IMR-90 (cell line): ENCODE data around the gene RAB34. TPM values are rescaled to one million over a fixed set of nuclear protein-coding genes. Genes with fewer than 3 reads are reported as not detected.

Source experiments
- ATAC-seq: fragments of 200-7000 bp; cut with Tn5 transposase; 2 replicates; pipeline ENCODE4 v1.9.1; 2020; ENCODE audit warnings: low read depth, mild to moderate bottlenecking, moderate library complexity
- BruUV-seq: library from RNA; stranded (reverse); fragments of 400-500 nt; replicated peaks from 2 replicates; lab custom pipeline; 2021; lab: Mats Ljungman, UMichigan
- CTCF ChIA-PET: fragments of 300-600 bp; formaldehyde crosslinking; extraction: SDS; loops from one replicate; lab custom pipeline; 2021; ENCODE audit warnings: antibody characterized with exemption; lab: Yijun Ruan, JAX
- POLR2A ChIA-PET: fragments of 300-600 bp; sonication (Branson Sonifier 250); formaldehyde crosslinking; loops from one replicate; lab custom pipeline; 2022; ENCODE audit warnings: antibody characterized with exemption; ENCODE audit not compliant: unreplicated experiment; lab: Charles Lee
- DNase-seq: peaks from one replicate; pipeline ENCODE4 v3.0.0; 2013
- H2AFZ ChIP-seq: replicated peaks from 2 replicates; pipeline ENCODE3; 2013; ENCODE audit warnings: low read length, mild to moderate bottlenecking; ENCODE audit not compliant: poor library complexity
- H2AK5ac ChIP-seq: 2 replicates; pipeline ENCODE4 v1.6.1; 2013; ENCODE audit warnings: low read depth, low read length, inconsistent platforms
- H2AK9ac ChIP-seq: replicated peaks from 2 replicates; pipeline ENCODE3; 2013; ENCODE audit warnings: mild to moderate bottlenecking, low read depth, low read length, moderate library complexity; ENCODE audit not compliant: poor library complexity
- H2BK120ac ChIP-seq: 2 replicates; pipeline ENCODE4 v1.6.1; 2013; ENCODE audit warnings: low read depth, low read length, inconsistent platforms
- H2BK15ac ChIP-seq: 3 replicates; pipeline ENCODE4 v1.6.1; 2013; ENCODE audit warnings: low read depth, low read length, inconsistent platforms
- H2BK20ac ChIP-seq: 2 replicates; pipeline ENCODE4 v1.6.1; 2013; ENCODE audit warnings: low read depth, mild to moderate bottlenecking, inconsistent platforms, low read length, moderate library complexity
- H2BK5ac ChIP-seq: 2 replicates; pipeline ENCODE4 v1.6.1; 2013; ENCODE audit warnings: mild to moderate bottlenecking, low read depth, low read length, inconsistent platforms; ENCODE audit not compliant: poor library complexity, severe bottlenecking
- H3K14ac ChIP-seq: replicated peaks from 2 replicates; pipeline ENCODE4 v1.6.1; 2013; ENCODE audit warnings: low read depth, low read length, inconsistent platforms
- H3K18ac ChIP-seq: 2 replicates; pipeline ENCODE4 v1.6.1; 2013; ENCODE audit warnings: low read depth, low read length, control low read depth
- H3K23ac ChIP-seq: 2 replicates; pipeline ENCODE4 v1.6.1; 2013; ENCODE audit warnings: low read depth, low read length, inconsistent platforms
- H3K27ac ChIP-seq: 2 replicates; pipeline ENCODE4 v1.5.1; 2013; ENCODE audit warnings: mild to moderate bottlenecking, control low read depth, low read length; ENCODE audit not compliant: insufficient read depth
- H3K27me3 ChIP-seq: 2 replicates; pipeline ENCODE4 v1.6.1; 2013; ENCODE audit warnings: low read length; ENCODE audit not compliant: control insufficient read depth, insufficient read depth
- H3K36me3 ChIP-seq: 2 replicates; pipeline ENCODE4 v1.6.1; 2013; ENCODE audit warnings: low read length, mixed read lengths; ENCODE audit not compliant: control insufficient read depth, insufficient read depth
- H3K4ac ChIP-seq: 2 replicates; pipeline ENCODE4 v1.6.1; 2013; ENCODE audit warnings: low read depth, low read length, inconsistent platforms
- H3K4me1 ChIP-seq: 2 replicates; pipeline ENCODE4 v1.6.1; 2013; ENCODE audit warnings: low read length, mixed read lengths; ENCODE audit not compliant: control insufficient read depth, insufficient read depth
- H3K4me2 ChIP-seq: 2 replicates; pipeline ENCODE4 v1.6.1; 2013; ENCODE audit warnings: low read depth, mild to moderate bottlenecking, control low read depth, low read length, moderate library complexity
- H3K4me3 ChIP-seq: 2 replicates; pipeline ENCODE4 v1.5.1; 2013; ENCODE audit warnings: low read depth, mild to moderate bottlenecking, control low read depth, low read length, moderate library complexity; ENCODE audit not compliant: insufficient read depth
- H3K56ac ChIP-seq: 2 replicates; pipeline ENCODE4 v1.6.1; 2013; ENCODE audit warnings: low read length, inconsistent platforms; ENCODE audit not compliant: insufficient read depth; ENCODE audit errors: extremely low read depth
- H3K79me1 ChIP-seq, 2 experiments: 2 replicates each; pipeline ENCODE4 v1.6.1; 2013; ENCODE audit warnings: low read length in 2 of 2, inconsistent platforms in 1 of 2, low read depth in 1 of 2
- H3K9ac ChIP-seq: 2 replicates; pipeline ENCODE4 v1.6.1; 2013; ENCODE audit warnings: low read depth, low read length, control low read depth
- H3K9me1 ChIP-seq: 2 replicates; pipeline ENCODE4 v1.6.1; 2013; ENCODE audit warnings: low read length, inconsistent platforms; ENCODE audit not compliant: insufficient read depth
- H3K9me3 ChIP-seq: 2 replicates; pipeline ENCODE4 v1.6.1; 2013; ENCODE audit warnings: low read length; ENCODE audit not compliant: control insufficient read depth, insufficient read depth
- H4K20me1 ChIP-seq: 2 replicates; pipeline ENCODE4 v1.6.1; 2013; ENCODE audit warnings: low read length, inconsistent platforms; ENCODE audit not compliant: insufficient read depth
- H4K5ac ChIP-seq: 2 replicates; pipeline ENCODE4 v1.6.1; 2013; ENCODE audit warnings: mild to moderate bottlenecking, low read depth, low read length, control low read depth
- H4K8ac ChIP-seq, 2 experiments: 2 replicates each; pipeline ENCODE4 v1.6.1; 2013; ENCODE audit warnings: low read depth in 2 of 2, low read length in 2 of 2, control low read depth in 1 of 2, inconsistent platforms in 1 of 2
- H4K91ac ChIP-seq: 2 replicates; pipeline ENCODE4 v1.6.1; 2013; ENCODE audit warnings: low read depth, low read length, inconsistent platforms; ENCODE audit not compliant: insufficient read depth
- MAFK ChIP-seq: IDR thresholded peaks from 2 replicates; pipeline ENCODE4 v1.6.1; 2012; ENCODE audit warnings: low read depth, low read length, improper control_type of control experiment
- MXI1 ChIP-seq: IDR thresholded peaks from 2 replicates; pipeline ENCODE4 v1.6.1; 2012; ENCODE audit warnings: low read depth, mild to moderate bottlenecking, low read length, moderate library complexity, borderline replicate concordance
- NFE2L2 ChIP-seq: fragments of 150-350 bp; IDR thresholded peaks from 2 replicates; pipeline ENCODE4 v1.6.1; 2016; ENCODE audit warnings: low read depth, mild to moderate bottlenecking, low read length
- POLR2A ChIP-seq: IDR thresholded peaks from 2 replicates; pipeline ENCODE4 v1.6.1; 2012; ENCODE audit warnings: mild to moderate bottlenecking, low read depth, low read length
- RAD21 ChIP-seq: IDR thresholded peaks from 2 replicates; pipeline ENCODE4 v1.6.1; 2012; ENCODE audit warnings: low read length, improper control_type of control experiment
- WGBS, 2 experiments: methylation state at CpG; one replicate each; pipeline versions ENCODE4 v1.1.5 to v1.1.7; 2013; ENCODE audit warnings: missing lambda C conversion rate in 2 of 2; ENCODE audit not compliant: insufficient read length in 1 of 2; ENCODE audit errors: extremely low coverage in 2 of 2; 5-methylcytosine and 5-hydroxymethylcytosine counted together
- dilution Hi-C: fragments of 300-500 bp; cut with HindIII; formaldehyde crosslinking; loops from one replicate; pipeline ENCODE4 v1.14.3; 2018; ENCODE audit warnings: low sequenced_read_pairs; ENCODE audit not compliant: unreplicated experiment
- in situ Hi-C: fragments of 300-500 bp; cut with MboI; formaldehyde crosslinking; loops from 3 replicates; pipeline ENCODE4 v1.14.3; 2019; ENCODE audit warnings: low sequenced_read_pairs, inconsistent platforms, mixed read lengths
- intact Hi-C: fragments of 100-400 bp; cut with micrococcal nuclease; formaldehyde crosslinking; loops from 2 replicates; pipeline ENCODE4 v1.10.0; 2022
- microRNA-seq, 2 experiments: library from miRNA; stranded (forward) in 1 of 2; unstranded in 1 of 2; fragments of 10-50 nt in 1 of 2; fragments of <30 nt in 1 of 2; gene quantifications in 1 of 2; microRNA quantifications in 1 of 2; one replicate each; pipeline versions ENCODE3 to v1.1.0; 2013 to 2020; ENCODE audit not compliant: insufficient read depth in 1 of 2, insufficient read length in 1 of 2, unreplicated experiment in 1 of 2
- polyA plus RNA-seq, 3 experiments: library from polyadenylated mRNA; depleted of rRNA; stranded (reverse); fragments of >200 nt; gene quantifications; 2 replicates each; pipeline ENCODE4 v1.2.3, GENCODE V29; 2012; ENCODE audit warnings: low replicate concordance in 1 of 3
- small RNA-seq, 5 experiments: library from RNA; depleted of rRNA; stranded (forward); fragments of <200 nt; gene quantifications; one replicate each; pipeline ENCODE3, GENCODE V24; 2012
- total RNA-seq: library from RNA; depleted of rRNA; stranded (reverse); fragments of >200 nt; gene quantifications from 2 replicates; pipeline ENCODE4 v1.2.3, GENCODE V29; 2012; rRNA removed

Gene RAB34
- total and polyA plus RNA-seq, 2 of the 4 experiments (the other 2 are of a cell fraction), result 351 to 387 TPM

DNA sequence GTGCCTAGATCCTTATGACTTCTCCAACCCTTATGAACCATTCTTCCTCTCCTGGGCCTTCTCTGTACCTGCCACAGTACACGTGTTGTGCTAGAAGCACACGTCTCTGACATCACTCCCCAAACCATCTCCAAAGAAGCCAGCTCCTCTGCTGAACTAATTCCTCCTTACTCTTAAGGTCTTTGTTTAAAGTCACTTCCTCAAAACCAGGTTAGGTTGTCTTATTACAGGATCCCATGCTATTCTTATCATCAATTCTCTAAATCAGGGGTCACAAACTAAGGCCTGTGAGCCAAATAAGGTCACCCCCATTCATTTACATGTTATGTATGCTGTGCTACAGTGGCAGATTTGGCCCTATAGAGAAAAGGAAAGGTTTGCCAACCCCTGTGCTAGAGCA, 51.7 kb downstream of the RAB34 start:
- TF ChIP-seq POLR2A, result no peak
- TF ChIP-seq RAD21, result no peak
- no peak for TF ChIP-seq MAFK
- no peak for TF ChIP-seq NFE2L2
- no peak for TF ChIP-seq MXI1
- intact Hi-C loops (no loop called here), in situ Hi-C loops (no loop called here), dilution Hi-C loops (no loop called here)
- no peak overlapping the region for H3K4me3 ChIP-seq
- H3K4me1 ChIP-seq, result no peaks in the 10 kb centered on the region; the same call in 1 of the 2 replicates
- 90% methylated on average over 2 of the region's 2 CpGs; no CpG with 5 or more reads in 1 of the 2 experiments for WGBS, 2 experiments
- POLR2A ChIA-PET, result no interaction called here
- DNase-seq (no peak), ATAC-seq (no peak)
- peaks cover 57% of the 10 kb centered on the region for H4K20me1 ChIP-seq
- no peak overlapping the region for H2BK15ac ChIP-seq
- no peak overlapping the region for H3K56ac ChIP-seq
- H2AK5ac ChIP-seq, result no peak overlapping the region
- no peak overlapping the region for H4K8ac ChIP-seq
- H2BK20ac ChIP-seq, result no peak overlapping the region
- no peak overlapping the region for H2BK120ac ChIP-seq
- peaks cover 18% of the 10 kb centered on the region for H3K36me3 ChIP-seq
- no peak overlapping the region for H2AK9ac ChIP-seq
- no peak overlapping the region for H4K91ac ChIP-seq
- no peak overlapping the region for H3K4ac ChIP-seq
- H3K9ac ChIP-seq, result no peak overlapping the region
- peak overlapping the region; percentile 45; the same call in 1 of the 2 replicates for H3K23ac ChIP-seq
- no peak overlapping the region for H3K18ac ChIP-seq
- no TSS peak for BruUV-seq
- no peaks in the 10 kb centered on the region for H3K9me3 ChIP-seq
- peaks cover 20 to 73% of the 10 kb centered on the region in 2 experiments for H3K79me1 ChIP-seq
- H3K4me2 ChIP-seq, result no peak overlapping the region
- H3K27ac ChIP-seq, result no peak overlapping the region
- H4K5ac ChIP-seq, result no peak overlapping the region
- CTCF ChIA-PET, result interaction anchor here (0.6 kb wide), 1 partner anchor 12 kb away, joined by 7 read pairs; no protein-coding TSS in a partner anchor
- H3K27me3 ChIP-seq, result no peaks in the 10 kb centered on the region
- no peak overlapping the region for H2AFZ ChIP-seq
- H3K14ac ChIP-seq, result no peak overlapping the region
- H3K9me1 ChIP-seq, result peaks cover 9% of the 10 kb centered on the region
- no peak overlapping the region for H2BK5ac ChIP-seq

Small RNA genes within 50 kb of the gene (microRNA-seq; reads per million reads assigned to microRNA genes)
- not detected for gene SNORD42A (ENCODE audit: insufficient read depth, insufficient read length)
- not detected for gene SNORD42B (ENCODE audit: insufficient read depth, insufficient read length)
- not detected for gene SNORD4A (ENCODE audit: insufficient read depth, insufficient read length)
- not detected for gene SNORD4B (ENCODE audit: insufficient read depth, insufficient read length)

Small RNA genes within 50 kb of the gene (small RNA-seq; reads per million reads assigned to genes)
- gene SNORD42A (0 reads per million in 5 experiments), gene SNORD42B (0 to 10.4 (median 1.8) reads per million in 5 experiments), gene SNORD4A (0 reads per million in 5 experiments), gene SNORD4B (0 reads per million in 5 experiments)

Other genes with a start within 250 kb of the RAB34 start
- gene SLC13A2, start 244.2 kb downstream of the RAB34 start, total RNA-seq, result not detected in 2 replicates
- not detected in 2 replicates for gene SLC13A2, start 244.2 kb downstream of the RAB34 start, polyA plus RNA-seq (2012; rRNA removed)
- gene FOXN1, start 211.5 kb downstream of the RAB34 start, total RNA-seq, result not detected in 2 replicates
- not detected in 2 replicates for gene FOXN1, start 211.5 kb downstream of the RAB34 start, polyA plus RNA-seq (2012; rRNA removed)
- 21.7 and 22.4 TPM in 2 replicates for gene UNC119, start 165.2 kb downstream of the RAB34 start, total RNA-seq
- 57.4 and 63.2 TPM in 2 replicates for gene UNC119, start 165.2 kb downstream of the RAB34 start, polyA plus RNA-seq (2012; rRNA removed)
- gene PIGS, start 146.3 kb downstream of the RAB34 start, total RNA-seq, result 27.5 and 28.7 TPM in 2 replicates
- 77.9 and 78.9 TPM in 2 replicates for gene PIGS, start 146.3 kb downstream of the RAB34 start, polyA plus RNA-seq (2012; rRNA removed)
- 46.1 and 47.0 TPM in 2 replicates for gene ALDOC, start 141.0 kb downstream of the RAB34 start, total RNA-seq
- 62.6 and 69.7 TPM in 2 replicates for gene ALDOC, start 141.0 kb downstream of the RAB34 start, polyA plus RNA-seq (2012; rRNA removed)
- gene SPAG5, start 118.8 kb downstream of the RAB34 start, total RNA-seq, result 55.5 and 60.8 TPM in 2 replicates
- 40.3 and 47.3 TPM in 2 replicates for gene SPAG5, start 118.8 kb downstream of the RAB34 start, polyA plus RNA-seq (2012; rRNA removed)
- 2.2 and 2.8 TPM in 2 replicates for gene RSKR, start 103.7 kb downstream of the RAB34 start, total RNA-seq
- gene RSKR, start 103.7 kb downstream of the RAB34 start, polyA plus RNA-seq (2012; rRNA removed), result 5.9 and 6.8 TPM in 2 replicates
- 146 and 174 TPM in 2 replicates for gene BLTP2, start 72.7 kb downstream of the RAB34 start, total RNA-seq
- gene BLTP2, start 72.7 kb downstream of the RAB34 start, polyA plus RNA-seq (2012; rRNA removed), result 42.3 and 49.0 TPM in 2 replicates
- 79.2 and 81.7 TPM in 2 replicates for gene SDF2, start 56.0 kb downstream of the RAB34 start, total RNA-seq
- gene SDF2, start 56.0 kb downstream of the RAB34 start, polyA plus RNA-seq (2012; rRNA removed), result 76.0 and 80.8 TPM in 2 replicates
- gene SUPT6H, start 55.7 kb downstream of the RAB34 start, total RNA-seq, result 44.8 and 45.0 TPM in 2 replicates
- 40.0 and 41.4 TPM in 2 replicates for gene SUPT6H, start 55.7 kb downstream of the RAB34 start, polyA plus RNA-seq (2012; rRNA removed)
- 0.28 and 0.36 TPM in 2 replicates for gene PROCA1, start 6.0 kb downstream of the RAB34 start, total RNA-seq
- gene PROCA1, start 6.0 kb downstream of the RAB34 start, polyA plus RNA-seq (2012; rRNA removed), result 1.7 and 3.0 TPM in 2 replicates
- 572 and 596 TPM in 2 replicates for gene RPL23A, start 2.1 kb upstream of the RAB34 start, total RNA-seq
- 958 and 1,004 TPM in 2 replicates for gene RPL23A, start 2.1 kb upstream of the RAB34 start, polyA plus RNA-seq (2012; rRNA removed)
- 3.6 and 3.9 TPM in 2 replicates for gene TLCD1, start 8.4 kb upstream of the RAB34 start, total RNA-seq
- 8.7 and 9.3 TPM in 2 replicates for gene TLCD1, start 8.4 kb upstream of the RAB34 start, polyA plus RNA-seq (2012; rRNA removed)
- gene NEK8, start 10.9 kb upstream of the RAB34 start, total RNA-seq, result 3.1 and 5.2 TPM in 2 replicates
- 4.1 and 4.6 TPM in 2 replicates for gene NEK8, start 10.9 kb upstream of the RAB34 start, polyA plus RNA-seq (2012; rRNA removed)
- 27.5 and 36.9 TPM in 2 replicates for gene TRAF4, start 26.1 kb upstream of the RAB34 start, total RNA-seq
- gene TRAF4, start 26.1 kb upstream of the RAB34 start, polyA plus RNA-seq (2012; rRNA removed), result 63.2 and 75.6 TPM in 2 replicates
- 2.2 and 2.5 TPM in 2 replicates for gene FAM222B, start 124.9 kb upstream of the RAB34 start, total RNA-seq
- 10.8 and 11.4 TPM in 2 replicates for gene FAM222B, start 124.9 kb upstream of the RAB34 start, polyA plus RNA-seq (2012; rRNA removed)
- gene ERAL1, start 137.1 kb upstream of the RAB34 start, total RNA-seq, result 25.8 and 34.1 TPM in 2 replicates
- 62.3 and 71.3 TPM in 2 replicates for gene ERAL1, start 137.1 kb upstream of the RAB34 start, polyA plus RNA-seq (2012; rRNA removed)
- 19.7 and 31.1 TPM in 2 replicates for gene FLOT2, start 179.9 kb upstream of the RAB34 start, total RNA-seq
- gene FLOT2, start 179.9 kb upstream of the RAB34 start, polyA plus RNA-seq (2012; rRNA removed), result 60.1 and 67.9 TPM in 2 replicates
- gene DHRS13, start 185.2 kb upstream of the RAB34 start, total RNA-seq, result 2.7 and 2.8 TPM in 2 replicates
- 3.9 and 4.1 TPM in 2 replicates for gene DHRS13, start 185.2 kb upstream of the RAB34 start, polyA plus RNA-seq (2012; rRNA removed)
- gene PHF12, start 233.7 kb upstream of the RAB34 start, total RNA-seq, result 25.6 and 26.7 TPM in 2 replicates
- gene PHF12, start 233.7 kb upstream of the RAB34 start, polyA plus RNA-seq (2012; rRNA removed), result 24.4 and 28.9 TPM in 2 replicates